Bronchial epithelial cell (primary cell): ENCODE data around the gene MAP3K21. TPM values are rescaled to one million over a fixed set of nuclear protein-coding genes. Genes with fewer than 3 reads are reported as not detected.

ENCODE experiments used
- DNase-seq: peaks from one replicate; pipeline ENCODE4 v3.0.0-alpha.2; 2010; ENCODE audit warnings: low read depth
- FAIRE-seq: peaks from 2 replicates; lab custom pipeline; 2011; peaks lifted over from hg19 to GRCh38; lab: Jason Lieb, UNC
- H3K27me3 ChIP-seq: 2 replicates; pipeline ENCODE4 v1.5.1; 2011; ENCODE audit warnings: low read length; ENCODE audit not compliant: control insufficient read depth, insufficient read depth
- H3K36me3 ChIP-seq: 2 replicates; pipeline ENCODE4 v1.5.1; 2011; ENCODE audit warnings: low read length; ENCODE audit not compliant: control insufficient read depth, insufficient read depth
- H3K4me3 ChIP-seq: 2 replicates; pipeline ENCODE4 v1.5.1; 2011; ENCODE audit warnings: mild to moderate bottlenecking, low read depth, low read length, control low read depth
- total RNA-seq: library from RNA; depleted of rRNA; stranded (reverse); fragments of >200 nt; gene quantifications from 2 replicates; pipeline ENCODE4 v1.2.1, GENCODE V29; 2014
- TF ChIP-seq, protein P1 (sequence below): IDR thresholded peaks from 2 replicates; pipeline ENCODE4 v1.5.1; 2011; ENCODE audit warnings: mild to moderate bottlenecking, moderate library complexity, low read length, control low read depth, inconsistent platforms; ENCODE audit not compliant: insufficient read depth, severe bottlenecking

Gene MAP3K21
- total RNA-seq, 1 donor from 2014 or later: 6.6 TPM

DNA sequence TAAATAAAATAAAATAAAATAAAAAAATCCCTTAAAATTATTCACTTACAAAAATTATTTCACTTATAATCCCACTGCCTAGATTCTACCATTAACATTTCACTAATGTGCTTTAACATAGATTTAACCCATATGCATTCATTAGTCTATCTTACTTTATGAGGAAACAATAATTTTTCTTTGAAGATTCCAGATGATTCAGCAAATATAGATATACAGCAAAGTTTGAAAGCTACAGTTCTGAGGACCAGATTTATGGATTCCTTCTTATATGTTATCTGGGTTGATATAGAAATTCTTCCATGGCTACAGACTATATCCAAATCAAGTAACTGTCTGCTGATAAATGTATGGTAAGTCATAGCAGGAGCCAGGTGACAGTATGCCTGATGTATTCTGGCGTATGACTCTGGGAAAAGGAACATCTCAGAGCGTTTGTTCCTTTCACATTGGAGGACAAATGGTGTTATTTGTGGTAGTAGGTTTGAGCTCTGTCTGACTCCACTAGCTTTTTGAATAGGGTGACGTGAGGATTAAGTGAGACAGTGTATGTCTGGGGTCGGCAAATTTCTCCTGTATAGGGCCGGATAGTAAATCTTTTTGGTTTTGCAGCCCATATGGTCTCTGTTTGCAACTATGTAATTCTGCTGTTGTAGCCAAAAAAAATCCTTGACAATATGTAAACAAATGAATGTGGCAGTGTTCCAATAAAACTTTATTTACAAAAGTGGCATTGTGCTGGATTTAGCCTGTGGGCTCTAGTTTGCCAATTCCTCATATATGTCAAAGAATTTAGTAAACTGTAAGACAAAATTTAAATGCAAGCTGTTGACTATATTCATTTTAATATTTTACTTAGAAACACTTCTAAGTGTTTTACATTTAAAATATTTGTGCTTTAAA, 9.3 kb downstream of the MAP3K21 start:
- H3K4me3 ChIP-seq: no peak overlapping the region
- no peak for FAIRE-seq
- no peaks in the 10 kb centered on the region for H3K36me3 ChIP-seq
- TF ChIP-seq, protein P1, sequence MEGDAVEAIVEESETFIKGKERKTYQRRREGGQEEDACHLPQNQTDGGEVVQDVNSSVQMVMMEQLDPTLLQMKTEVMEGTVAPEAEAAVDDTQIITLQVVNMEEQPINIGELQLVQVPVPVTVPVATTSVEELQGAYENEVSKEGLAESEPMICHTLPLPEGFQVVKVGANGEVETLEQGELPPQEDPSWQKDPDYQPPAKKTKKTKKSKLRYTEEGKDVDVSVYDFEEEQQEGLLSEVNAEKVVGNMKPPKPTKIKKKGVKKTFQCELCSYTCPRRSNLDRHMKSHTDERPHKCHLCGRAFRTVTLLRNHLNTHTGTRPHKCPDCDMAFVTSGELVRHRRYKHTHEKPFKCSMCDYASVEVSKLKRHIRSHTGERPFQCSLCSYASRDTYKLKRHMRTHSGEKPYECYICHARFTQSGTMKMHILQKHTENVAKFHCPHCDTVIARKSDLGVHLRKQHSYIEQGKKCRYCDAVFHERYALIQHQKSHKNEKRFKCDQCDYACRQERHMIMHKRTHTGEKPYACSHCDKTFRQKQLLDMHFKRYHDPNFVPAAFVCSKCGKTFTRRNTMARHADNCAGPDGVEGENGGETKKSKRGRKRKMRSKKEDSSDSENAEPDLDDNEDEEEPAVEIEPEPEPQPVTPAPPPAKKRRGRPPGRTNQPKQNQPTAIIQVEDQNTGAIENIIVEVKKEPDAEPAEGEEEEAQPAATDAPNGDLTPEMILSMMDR: no peak
- H3K27me3 ChIP-seq: no peaks in the 10 kb centered on the region
- DNase-seq: no peak

DNA sequence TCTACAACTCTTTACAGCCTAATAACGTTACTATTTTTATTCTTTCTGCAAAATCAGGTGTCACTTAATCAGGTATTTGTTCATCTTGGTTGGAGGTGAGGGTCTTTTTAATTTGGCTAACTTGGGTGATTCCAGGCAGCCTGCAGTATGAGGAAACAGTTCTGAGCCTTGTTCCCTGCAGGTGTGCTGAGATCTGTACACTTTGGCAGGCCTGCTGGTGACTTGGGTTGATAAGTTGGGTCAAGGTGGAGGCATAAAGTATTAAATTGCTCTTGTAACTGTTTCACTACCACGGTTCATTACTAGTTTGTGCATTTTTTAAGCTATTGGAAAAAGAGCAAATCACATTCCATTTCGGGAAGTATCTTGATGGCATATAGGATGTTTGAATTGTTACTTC, 10.0 kb downstream of the MAP3K21 start:
- no peaks in the 10 kb centered on the region for H3K36me3 ChIP-seq
- H3K27me3 ChIP-seq: no peaks in the 10 kb centered on the region
- no peak for FAIRE-seq
- no peak overlapping the region for H3K4me3 ChIP-seq
- TF ChIP-seq, protein P1: no peak
- DNase-seq: no peak

DNA sequence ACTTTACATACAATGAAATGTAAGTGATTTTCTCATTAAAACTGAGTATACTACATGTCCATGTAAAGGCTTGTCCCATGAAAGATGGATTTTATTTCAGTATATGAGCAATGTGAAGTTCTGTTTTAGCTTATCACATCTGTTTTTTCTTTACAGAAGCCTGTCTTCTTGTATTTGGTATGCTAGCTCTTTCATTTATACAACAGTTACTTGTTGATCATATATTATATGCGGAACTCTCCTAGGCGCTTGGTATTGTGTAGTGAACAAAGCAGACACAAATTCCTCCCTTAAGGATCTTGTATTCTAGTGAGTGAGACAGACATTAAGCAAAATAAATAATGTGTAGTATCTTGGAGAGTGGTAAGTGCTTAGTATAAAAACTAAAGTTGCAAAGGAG, 10.6 kb downstream of the MAP3K21 start:
- H3K36me3 ChIP-seq: no peaks in the 10 kb centered on the region
- DNase-seq (no peak), FAIRE-seq (no peak)
- no peaks in the 10 kb centered on the region for H3K27me3 ChIP-seq
- H3K4me3 ChIP-seq: no peak overlapping the region
- TF ChIP-seq, protein P1: no peak

DNA sequence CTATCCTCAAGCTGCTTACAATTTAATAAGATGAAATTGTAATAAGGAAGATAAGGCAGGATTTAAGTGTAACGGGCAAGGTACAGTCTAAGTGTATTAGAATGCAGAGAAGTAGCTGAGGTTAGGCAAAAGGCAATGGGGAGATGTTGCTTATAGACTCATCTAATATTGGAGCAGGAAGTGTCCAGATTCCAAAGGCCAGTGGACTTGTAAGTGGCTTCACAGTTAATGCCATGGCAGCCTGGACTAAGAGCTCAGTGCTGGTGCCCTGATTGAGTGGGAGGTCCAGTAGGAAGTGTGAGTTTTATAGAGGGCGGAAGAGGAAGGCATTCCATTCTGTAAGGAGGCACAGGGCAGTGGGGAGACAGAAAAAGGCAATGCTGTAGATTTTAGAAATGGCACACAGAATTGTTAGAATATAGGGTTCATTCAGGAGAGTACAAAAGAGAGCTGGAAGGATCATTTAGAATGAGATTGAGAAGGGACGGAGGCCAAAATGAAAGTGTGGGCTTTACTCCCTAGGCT, 12.6 kb downstream of the MAP3K21 start:
- Histone ChIP-seq H3K27me3 (no peaks in the 10 kb centered on the region), H3K4me3 (no peak overlapping the region), H3K36me3 (no peaks in the 10 kb centered on the region)
- FAIRE-seq (no peak), DNase-seq (no peak)
- TF ChIP-seq, protein P1: no peak

DNA sequence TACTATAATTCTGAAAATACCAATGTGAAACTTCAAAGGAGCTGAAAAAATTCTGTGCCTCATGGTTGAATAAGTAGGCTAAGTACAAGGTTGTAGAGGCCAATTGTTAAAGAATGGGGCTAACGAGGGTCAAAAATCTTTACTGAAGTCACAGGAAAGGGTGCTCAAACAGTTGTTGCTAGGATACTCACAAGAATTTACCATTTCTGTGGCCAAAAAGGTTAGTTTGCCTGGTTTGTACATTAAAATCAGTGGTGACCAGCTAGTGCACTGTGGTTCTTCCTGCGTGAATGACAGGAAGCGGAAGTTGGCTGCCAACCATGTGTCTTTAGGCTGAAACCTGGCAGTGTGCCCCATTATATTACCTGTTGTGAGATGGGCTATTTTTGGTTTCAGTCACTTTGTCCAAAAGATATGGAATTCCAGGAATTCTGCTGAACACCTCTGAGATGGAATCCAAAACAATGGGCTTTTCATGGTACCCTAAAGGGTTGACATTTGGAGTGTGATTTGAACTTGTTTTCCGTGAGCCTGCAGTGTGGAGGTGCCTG, 13.5 kb downstream of the MAP3K21 start:
- no peak for FAIRE-seq
- Histone ChIP-seq H3K27me3 (no peaks in the 10 kb centered on the region), H3K36me3 (no peaks in the 10 kb centered on the region), H3K4me3 (no peak overlapping the region)
- TF ChIP-seq, protein P1: no peak
- no peak for DNase-seq
